Measurements from ENCODE around the gene CCDC190. TPM values are rescaled to one million over a fixed set of nuclear protein-coding genes. Genes with fewer than 3 reads are reported as not detected.

CCDC190 gene
- total RNA-seq, 1 experiment from 2014 or later = not detected

DNA sequence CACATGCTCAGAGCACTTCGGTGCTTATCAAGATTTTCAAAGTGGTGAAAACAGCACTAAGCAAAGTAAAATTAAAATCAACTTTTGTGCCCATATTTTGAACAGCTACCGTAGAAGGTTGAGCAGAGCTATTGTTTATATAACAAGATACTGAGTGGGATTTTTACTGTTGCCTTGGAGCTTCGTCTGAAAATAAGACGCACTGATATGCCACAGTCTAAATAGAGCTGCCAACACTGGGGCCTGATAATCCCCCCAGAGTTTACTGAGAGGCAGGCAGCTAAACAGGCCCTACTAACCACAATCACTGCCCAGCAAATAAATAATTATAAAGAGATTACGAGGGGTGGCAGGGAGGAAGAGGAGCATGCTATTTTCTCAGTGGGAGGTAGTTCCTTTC, 650 bp upstream of the CCDC190 start:
- ChIA-PET CTCF (no interaction called here), POLR2A (ENCODE audit: unreplicated experiment) (no interaction called here)
- Histone ChIP-seq H3K27ac (no peak overlapping the region), H3K36me3 (ENCODE audit: low read depth) (no peaks in the 10 kb centered on the region), H3K4me2 (no peak overlapping the region), H3K4me3 (no peak overlapping the region), H4K20me1 (ENCODE audit: insufficient read depth) (no peaks in the 10 kb centered on the region), H3K9me2 (ENCODE audit: insufficient read depth) (no peaks in the 10 kb centered on the region), H3K79me2 (ENCODE audit: low read depth) (no peaks in the 10 kb centered on the region), H2AFZ (no peak overlapping the region), H3K4me1 (replicated peaks; ENCODE audit: insufficient read depth) (peaks cover 12% of the 10 kb centered on the region), H3K27me3 (ENCODE audit: insufficient read depth, low read depth) (no peaks in the 10 kb centered on the region), H3K9me3 (ENCODE audit: insufficient read depth, low read depth) (peaks cover 3% of the 10 kb centered on the region; the same call in 1 of the 2 replicates), H3F3A (ENCODE audit: insufficient read depth, low read depth) (no peaks in the 10 kb centered on the region)
- BruUV-seq (replicated peaks) = no TSS peak
- DNase-seq = no peak
- intact Hi-C loops (cut with micrococcal nuclease; ENCODE audit: unreplicated experiment) = no loop called here
- TF ChIP-seq, protein P1, sequence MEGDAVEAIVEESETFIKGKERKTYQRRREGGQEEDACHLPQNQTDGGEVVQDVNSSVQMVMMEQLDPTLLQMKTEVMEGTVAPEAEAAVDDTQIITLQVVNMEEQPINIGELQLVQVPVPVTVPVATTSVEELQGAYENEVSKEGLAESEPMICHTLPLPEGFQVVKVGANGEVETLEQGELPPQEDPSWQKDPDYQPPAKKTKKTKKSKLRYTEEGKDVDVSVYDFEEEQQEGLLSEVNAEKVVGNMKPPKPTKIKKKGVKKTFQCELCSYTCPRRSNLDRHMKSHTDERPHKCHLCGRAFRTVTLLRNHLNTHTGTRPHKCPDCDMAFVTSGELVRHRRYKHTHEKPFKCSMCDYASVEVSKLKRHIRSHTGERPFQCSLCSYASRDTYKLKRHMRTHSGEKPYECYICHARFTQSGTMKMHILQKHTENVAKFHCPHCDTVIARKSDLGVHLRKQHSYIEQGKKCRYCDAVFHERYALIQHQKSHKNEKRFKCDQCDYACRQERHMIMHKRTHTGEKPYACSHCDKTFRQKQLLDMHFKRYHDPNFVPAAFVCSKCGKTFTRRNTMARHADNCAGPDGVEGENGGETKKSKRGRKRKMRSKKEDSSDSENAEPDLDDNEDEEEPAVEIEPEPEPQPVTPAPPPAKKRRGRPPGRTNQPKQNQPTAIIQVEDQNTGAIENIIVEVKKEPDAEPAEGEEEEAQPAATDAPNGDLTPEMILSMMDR (conservative IDR thresholded peaks at IDR 0.05) = no peak
- no peak for TF ChIP-seq EZH2 (IDR thresholded peaks at IDR 0.05; ENCODE audit: low read depth)

- H3K79me2 ChIP-seq (ENCODE audit: low read depth) = no peaks in the 10 kb centered on the region
- H2AFZ ChIP-seq = no peak overlapping the region
- H3K36me3 ChIP-seq (ENCODE audit: low read depth) = no peaks in the 10 kb centered on the region
- no peaks in the 10 kb centered on the region for H3K27me3 ChIP-seq (ENCODE audit: insufficient read depth, low read depth)
- peaks cover 3% of the 10 kb centered on the region; the same call in 1 of the 2 replicates for H3K9me3 ChIP-seq (ENCODE audit: insufficient read depth, low read depth)
- H3K4me2 ChIP-seq = no peak overlapping the region
- no peaks in the 10 kb centered on the region for H3K9me2 ChIP-seq (ENCODE audit: insufficient read depth)
- no peak overlapping the region for H3K4me3 ChIP-seq
- intact Hi-C loops (cut with micrococcal nuclease; ENCODE audit: unreplicated experiment) = loop anchor here (5.0 kb wide), 1 partner anchor 48 kb away; no protein-coding TSS in a partner anchor
- peaks cover 28% of the 10 kb centered on the region for H3K4me1 ChIP-seq (replicated peaks; ENCODE audit: insufficient read depth)
- no peak for TF ChIP-seq EZH2 (IDR thresholded peaks at IDR 0.05; ENCODE audit: low read depth)
- TF ChIP-seq, protein P1 (conservative IDR thresholded peaks at IDR 0.05) = no peak
- POLR2A ChIA-PET (ENCODE audit: unreplicated experiment) = no interaction called here
- CTCF ChIA-PET = no interaction called here
- H3K27ac ChIP-seq = no peak overlapping the region
- no TSS peak for BruUV-seq (replicated peaks)
- DNase-seq = no peak
- no peaks in the 10 kb centered on the region for H4K20me1 ChIP-seq (ENCODE audit: insufficient read depth)
- H3F3A ChIP-seq (ENCODE audit: insufficient read depth, low read depth) = no peaks in the 10 kb centered on the region
Measured at GRCh38 chr1:162859191-162859590, 1.8 kb downstream of the CCDC190 start.

- ChIA-PET POLR2A (ENCODE audit: unreplicated experiment) (no interaction called here), CTCF (no interaction called here)
- H3K36me3 ChIP-seq (ENCODE audit: low read depth) = no peaks in the 10 kb centered on the region
- no peak for DNase-seq
- H3K4me3 ChIP-seq = no peak overlapping the region
- H3K79me2 ChIP-seq (ENCODE audit: low read depth) = no peaks in the 10 kb centered on the region
- intact Hi-C loops (cut with micrococcal nuclease; ENCODE audit: unreplicated experiment) = loop anchor here (5.0 kb wide), 1 partner anchor 49 kb away; no protein-coding TSS in a partner anchor
- TF ChIP-seq, protein P1 (conservative IDR thresholded peaks at IDR 0.05) = no peak
- TF ChIP-seq EZH2 (IDR thresholded peaks at IDR 0.05; ENCODE audit: low read depth) = no peak
- H3K27ac ChIP-seq = no peak overlapping the region
- H3K9me3 ChIP-seq (ENCODE audit: insufficient read depth, low read depth) = peaks cover 3% of the 10 kb centered on the region; the same call in 1 of the 2 replicates
- no peaks in the 10 kb centered on the region for H3K9me2 ChIP-seq (ENCODE audit: insufficient read depth)
- H3K27me3 ChIP-seq (ENCODE audit: insufficient read depth, low read depth) = no peaks in the 10 kb centered on the region
- H4K20me1 ChIP-seq (ENCODE audit: insufficient read depth) = no peaks in the 10 kb centered on the region
- no TSS peak for BruUV-seq (replicated peaks)
- peaks cover 28% of the 10 kb centered on the region for H3K4me1 ChIP-seq (replicated peaks; ENCODE audit: insufficient read depth)
- H3F3A ChIP-seq (ENCODE audit: insufficient read depth, low read depth) = no peaks in the 10 kb centered on the region
- no peak overlapping the region for H3K4me2 ChIP-seq
- H2AFZ ChIP-seq = no peak overlapping the region
Measured at GRCh38 chr1:162857850-162858249, 3.1 kb downstream of the CCDC190 start.

Data from PC-9 (cell line).